ENCODE data around the gene MXRA8. TPM values are rescaled to one million over a fixed set of nuclear protein-coding genes. Genes with fewer than 3 reads are reported as not detected.

MXRA8 gene
- 534 and 638 TPM in 2 replicates for total RNA-seq

GRCh38 chr1:1358433-1359271 is at the start of gene MXRA8:
Gene MXRA8, minus strand, starts transcription at chr1:1358555. Its CDS starts 51 bp downstream, at chr1:1358504.

GRCh38 chr1:1406821-1407635 is 48.7 kb upstream of the MXRA8 start, which contains the start of gene MRPL20:
Gene MRPL20, minus strand, starts transcription at chr1:1407293. Its CDS starts 76 bp downstream, at chr1:1407217.

GRCh38 chr1:1399187-1399871 is 41.0 kb upstream of the MXRA8 start, which contains the start of gene CCNL2:
Gene CCNL2, minus strand, starts transcription at chr1:1399335. Its CDS starts 29 bp downstream, at chr1:1399306.

GRCh38 chr1:1374929-1375662 is 16.7 kb upstream of the MXRA8 start, which contains the start of gene AURKAIP1:
Gene AURKAIP1, minus strand, starts transcription at chr1:1375207. Its CDS starts 451 bp downstream, at chr1:1374756.

GRCh38 chr1:1349256-1350012 is 8.9 kb downstream of the MXRA8 start, which contains the start of gene DVL1:
Gene DVL1, minus strand, starts transcription at chr1:1349418. Its CDS starts 353 bp downstream, at chr1:1349065.

GRCh38 chr1:1331068-1331965 is 27.0 kb downstream of the MXRA8 start, which contains the start of gene TAS1R3:
Gene TAS1R3, plus strand, starts transcription at chr1:1331280. Its CDS starts 66 bp downstream, at chr1:1331346.

GRCh38 chr1:1324524-1325287 is 33.6 kb downstream of the MXRA8 start, which contains the start of the genes CPTP and INTS11:
Gene CPTP, plus strand, starts transcription at chr1:1324802. Its CDS starts 2,109 bp downstream, at chr1:1326911.
Gene INTS11, minus strand, starts transcription at chr1:1324660. Its CDS starts 52 bp downstream, at chr1:1324608.

GRCh38 chr1:1307923-1308755 is 50.2 kb downstream of the MXRA8 start, which contains the start of the genes ACAP3 and PUSL1:
Gene ACAP3, minus strand, starts transcription at chr1:1307930. Its CDS starts 115 bp downstream, at chr1:1307815.
Gene PUSL1, plus strand, starts transcription at chr1:1308597. Its CDS starts 47 bp downstream, at chr1:1308644.

Other genes starting within 250 kb of the MXRA8 start
- 5.0 and 5.4 TPM in 2 replicates for gene C1orf159, start 242.5 kb downstream of the MXRA8 start, total RNA-seq
- gene TTLL10, start 184.7 kb downstream of the MXRA8 start, total RNA-seq = not detected in 2 replicates
- gene TNFRSF18, start 152.0 kb downstream of the MXRA8 start, total RNA-seq = 0.33 and 0.44 TPM in 2 replicates
- under 0.01 and 0.17 TPM in 2 replicates for gene TNFRSF4, start 144.4 kb downstream of the MXRA8 start, total RNA-seq
- gene SDF4, start 126.6 kb downstream of the MXRA8 start, total RNA-seq = 137 and 202 TPM in 2 replicates
- gene B3GALT6, start 126.3 kb downstream of the MXRA8 start, total RNA-seq = 25.5 and 38.4 TPM in 2 replicates
- 2.5 and 5.1 TPM in 2 replicates for gene C1QTNF12, start 111.8 kb downstream of the MXRA8 start, total RNA-seq
- gene UBE2J2, start 84.7 kb downstream of the MXRA8 start, total RNA-seq = 48.3 and 110 TPM in 2 replicates
- gene SCNN1D, start 78.1 kb downstream of the MXRA8 start, total RNA-seq = 2.5 and 4.3 TPM in 2 replicates
- 74.6 and 80.6 TPM in 2 replicates for gene ACAP3, start 50.6 kb downstream of the MXRA8 start, total RNA-seq
- gene PUSL1, start 50.0 kb downstream of the MXRA8 start, total RNA-seq = 18.2 and 30.3 TPM in 2 replicates
- gene INTS11, start 33.9 kb downstream of the MXRA8 start, total RNA-seq = 62.8 and 67.6 TPM in 2 replicates
- gene CPTP, start 33.8 kb downstream of the MXRA8 start, total RNA-seq = 8.9 and 22.3 TPM in 2 replicates
- 0.15 and 0.50 TPM in 2 replicates for gene TAS1R3, start 27.3 kb downstream of the MXRA8 start, total RNA-seq
- gene DVL1, start 9.1 kb downstream of the MXRA8 start, total RNA-seq = 81.9 and 138 TPM in 2 replicates
- gene AURKAIP1, start 16.7 kb upstream of the MXRA8 start, total RNA-seq = 109 and 137 TPM in 2 replicates
- 140 and 163 TPM in 2 replicates for gene CCNL2, start 40.8 kb upstream of the MXRA8 start, total RNA-seq
- 63.5 and 109 TPM in 2 replicates for gene MRPL20, start 48.7 kb upstream of the MXRA8 start, total RNA-seq
- 2.8 and 4.2 TPM in 2 replicates for gene ANKRD65, start 62.7 kb upstream of the MXRA8 start, total RNA-seq
- gene VWA1, start 77.1 kb upstream of the MXRA8 start, total RNA-seq = 5.2 and 9.6 TPM in 2 replicates
- under 0.01 TPM in 1 of 2 replicates, not detected in the other for gene ATAD3C, start 91.1 kb upstream of the MXRA8 start, total RNA-seq
- 15.0 and 15.1 TPM in 2 replicates for gene ATAD3B, start 113.2 kb upstream of the MXRA8 start, total RNA-seq
- 25.1 and 32.7 TPM in 2 replicates for gene ATAD3A, start 153.6 kb upstream of the MXRA8 start, total RNA-seq
- gene TMEM240, start 182.1 kb upstream of the MXRA8 start, total RNA-seq = 4.5 and 5.5 TPM in 2 replicates
- 84.6 and 87.3 TPM in 2 replicates for gene SSU72, start 216.3 kb upstream of the MXRA8 start, total RNA-seq
- 1.6 and 4.1 TPM in 2 replicates for gene FNDC10, start 241.6 kb upstream of the MXRA8 start, total RNA-seq

Measured in smooth muscle cell of trachea (primary cell).